ENCODE results near the gene DDX24.
A peak's percentile ranks its signal among the peaks of the same experiment; 100 is the strongest.

DDX24 gene

GRCh38 chr14:94122438-94122837 is 41.4 kb upstream of the DDX24 start:
- no peaks in the 10 kb centered on the region for H3K27me3 ChIP-seq (ENCODE audit: control insufficient read depth, insufficient read depth, low read length)
- no peaks in the 10 kb centered on the region for H3K4me1 ChIP-seq (ENCODE audit: control insufficient read depth, insufficient read depth, low read length)
- no peaks in the 10 kb centered on the region for H3K36me3 ChIP-seq (ENCODE audit: control insufficient read depth, insufficient read depth, low read length)
- H3K9me3 ChIP-seq (ENCODE audit: control insufficient read depth, low read length): no peaks in the 10 kb centered on the region
- no peak overlapping the region for H3K9ac ChIP-seq (ENCODE audit: low read length)
- H3K4me3 ChIP-seq (ENCODE audit: low read length): no peak overlapping the region

- Histone ChIP-seq H3K9me3 (ENCODE audit: control insufficient read depth, low read length) (no peaks in the 10 kb centered on the region), H3K9ac (ENCODE audit: low read length) (no peak overlapping the region), H3K4me1 (ENCODE audit: control insufficient read depth, insufficient read depth, low read length) (no peaks in the 10 kb centered on the region), H3K27me3 (ENCODE audit: control insufficient read depth, insufficient read depth, low read length) (no peaks in the 10 kb centered on the region), H3K4me3 (ENCODE audit: low read length) (no peak overlapping the region), H3K36me3 (ENCODE audit: control insufficient read depth, insufficient read depth, low read length) (no peaks in the 10 kb centered on the region)
Measured at GRCh38 chr14:94121485-94121884, 40.5 kb upstream of the DDX24 start.

GRCh38 chr14:94120667-94121340 is 39.8 kb upstream of the DDX24 start:
- no peaks in the 10 kb centered on the region for H3K4me1 ChIP-seq (ENCODE audit: control insufficient read depth, insufficient read depth, low read length)
- H3K36me3 ChIP-seq (ENCODE audit: control insufficient read depth, insufficient read depth, low read length): no peaks in the 10 kb centered on the region
- no peak overlapping the region for H3K9ac ChIP-seq (ENCODE audit: low read length)
- no peaks in the 10 kb centered on the region for H3K27me3 ChIP-seq (ENCODE audit: control insufficient read depth, insufficient read depth, low read length)
- H3K4me3 ChIP-seq (ENCODE audit: low read length): no peak overlapping the region
- H3K9me3 ChIP-seq (ENCODE audit: control insufficient read depth, low read length): no peaks in the 10 kb centered on the region

GRCh38 chr14:94119071-94119470 is 38.1 kb upstream of the DDX24 start:
- Histone ChIP-seq H3K9me3 (ENCODE audit: control insufficient read depth, low read length) (no peaks in the 10 kb centered on the region), H3K4me1 (ENCODE audit: control insufficient read depth, insufficient read depth, low read length) (peaks cover 17% of the 10 kb centered on the region), H3K9ac (ENCODE audit: low read length) (no peak overlapping the region), H3K36me3 (ENCODE audit: control insufficient read depth, insufficient read depth, low read length) (no peaks in the 10 kb centered on the region), H3K4me3 (ENCODE audit: low read length) (no peak overlapping the region), H3K27me3 (ENCODE audit: control insufficient read depth, insufficient read depth, low read length) (no peaks in the 10 kb centered on the region)

GRCh38 chr14:94117856-94118255 is 36.9 kb upstream of the DDX24 start:
- H3K9me3 ChIP-seq (ENCODE audit: control insufficient read depth, low read length): no peaks in the 10 kb centered on the region
- no peaks in the 10 kb centered on the region for H3K36me3 ChIP-seq (ENCODE audit: control insufficient read depth, insufficient read depth, low read length)
- H3K4me3 ChIP-seq (ENCODE audit: low read length): no peak overlapping the region
- peaks cover 3% of the 10 kb centered on the region for H3K27me3 ChIP-seq (ENCODE audit: control insufficient read depth, insufficient read depth, low read length)
- no peak overlapping the region for H3K9ac ChIP-seq (ENCODE audit: low read length)
- peaks cover 28% of the 10 kb centered on the region for H3K4me1 ChIP-seq (ENCODE audit: control insufficient read depth, insufficient read depth, low read length)

GRCh38 chr14:94116701-94117100 is 35.7 kb upstream of the DDX24 start:
- H3K4me3 ChIP-seq (ENCODE audit: low read length): no peak overlapping the region
- H3K9ac ChIP-seq (ENCODE audit: low read length): no peak overlapping the region
- peaks cover 38% of the 10 kb centered on the region for H3K4me1 ChIP-seq (ENCODE audit: control insufficient read depth, insufficient read depth, low read length)
- H3K27me3 ChIP-seq (ENCODE audit: control insufficient read depth, insufficient read depth, low read length): peaks cover 3% of the 10 kb centered on the region
- no peaks in the 10 kb centered on the region for H3K9me3 ChIP-seq (ENCODE audit: control insufficient read depth, low read length)
- H3K36me3 ChIP-seq (ENCODE audit: control insufficient read depth, insufficient read depth, low read length): no peaks in the 10 kb centered on the region

GRCh38 chr14:94115631-94116030 is 34.6 kb upstream of the DDX24 start:
- Histone ChIP-seq H3K27me3 (ENCODE audit: control insufficient read depth, insufficient read depth, low read length) (peaks cover 3% of the 10 kb centered on the region), H3K4me3 (ENCODE audit: low read length) (no peak overlapping the region), H3K36me3 (ENCODE audit: control insufficient read depth, insufficient read depth, low read length) (no peaks in the 10 kb centered on the region), H3K9me3 (ENCODE audit: control insufficient read depth, low read length) (no peaks in the 10 kb centered on the region), H3K9ac (ENCODE audit: low read length) (no peak overlapping the region), H3K4me1 (ENCODE audit: control insufficient read depth, insufficient read depth, low read length) (peaks cover 45% of the 10 kb centered on the region)

- peaks cover 3% of the 10 kb centered on the region for H3K27me3 ChIP-seq (ENCODE audit: control insufficient read depth, insufficient read depth, low read length)
- no peak overlapping the region for H3K9ac ChIP-seq (ENCODE audit: low read length)
- no peaks in the 10 kb centered on the region for H3K9me3 ChIP-seq (ENCODE audit: control insufficient read depth, low read length)
- no peaks in the 10 kb centered on the region for H3K36me3 ChIP-seq (ENCODE audit: control insufficient read depth, insufficient read depth, low read length)
- H3K4me1 ChIP-seq (ENCODE audit: control insufficient read depth, insufficient read depth, low read length): peaks cover 50% of the 10 kb centered on the region
- H3K4me3 ChIP-seq (ENCODE audit: low read length): no peak overlapping the region
Measured at GRCh38 chr14:94115058-94115591, 34.1 kb upstream of the DDX24 start.

GRCh38 chr14:94114589-94115057 is 33.6 kb upstream of the DDX24 start:
- H3K9ac ChIP-seq (ENCODE audit: low read length): no peak overlapping the region
- H3K27me3 ChIP-seq (ENCODE audit: control insufficient read depth, insufficient read depth, low read length): peaks cover 3% of the 10 kb centered on the region
- H3K9me3 ChIP-seq (ENCODE audit: control insufficient read depth, low read length): no peaks in the 10 kb centered on the region
- H3K4me3 ChIP-seq (ENCODE audit: low read length): no peak overlapping the region
- no peaks in the 10 kb centered on the region for H3K36me3 ChIP-seq (ENCODE audit: control insufficient read depth, insufficient read depth, low read length)
- H3K4me1 ChIP-seq (ENCODE audit: control insufficient read depth, insufficient read depth, low read length): peaks cover 55% of the 10 kb centered on the region

GRCh38 chr14:94113908-94114588 is 33.0 kb upstream of the DDX24 start:
- peaks cover 3% of the 10 kb centered on the region for H3K27me3 ChIP-seq (ENCODE audit: control insufficient read depth, insufficient read depth, low read length)
- H3K9ac ChIP-seq (ENCODE audit: low read length): no peak overlapping the region
- no peaks in the 10 kb centered on the region for H3K36me3 ChIP-seq (ENCODE audit: control insufficient read depth, insufficient read depth, low read length)
- H3K4me3 ChIP-seq (ENCODE audit: low read length): no peak overlapping the region
- H3K9me3 ChIP-seq (ENCODE audit: control insufficient read depth, low read length): no peaks in the 10 kb centered on the region
- H3K4me1 ChIP-seq (ENCODE audit: control insufficient read depth, insufficient read depth, low read length): peaks cover 60% of the 10 kb centered on the region

- Histone ChIP-seq H3K4me1 (ENCODE audit: control insufficient read depth, insufficient read depth, low read length) (peaks cover 61% of the 10 kb centered on the region), H3K9ac (ENCODE audit: low read length) (no peak overlapping the region), H3K4me3 (ENCODE audit: low read length) (no peak overlapping the region), H3K27me3 (ENCODE audit: control insufficient read depth, insufficient read depth, low read length) (peaks cover 3% of the 10 kb centered on the region), H3K36me3 (ENCODE audit: control insufficient read depth, insufficient read depth, low read length) (no peaks in the 10 kb centered on the region), H3K9me3 (ENCODE audit: control insufficient read depth, low read length) (no peaks in the 10 kb centered on the region)
Measured at GRCh38 chr14:94113490-94113889, 32.5 kb upstream of the DDX24 start.

GRCh38 chr14:94113073-94113472 is 32.1 kb upstream of the DDX24 start:
- no peak overlapping the region for H3K4me3 ChIP-seq (ENCODE audit: low read length)
- H3K9ac ChIP-seq (ENCODE audit: low read length): peak overlapping the region; percentile 97
- H3K9me3 ChIP-seq (ENCODE audit: control insufficient read depth, low read length): no peaks in the 10 kb centered on the region
- H3K4me1 ChIP-seq (ENCODE audit: control insufficient read depth, insufficient read depth, low read length): peaks cover 61% of the 10 kb centered on the region
- H3K36me3 ChIP-seq (ENCODE audit: control insufficient read depth, insufficient read depth, low read length): no peaks in the 10 kb centered on the region
- H3K27me3 ChIP-seq (ENCODE audit: control insufficient read depth, insufficient read depth, low read length): peaks cover 3% of the 10 kb centered on the region
